Tibial nerve (tissue), 4 donors: Measurements from ENCODE around the gene ST14. TPM values are rescaled to one million over a fixed set of nuclear protein-coding genes. Genes with fewer than 3 reads are reported as not detected.

Experiments used
- DNase-seq, 2 donors: peaks; one replicate each; pipeline ENCODE4 v3.0.0-alpha.2; 2019; ENCODE audit warnings: low spot score in 2 of 2
- H3K27ac ChIP-seq, 4 donors: fragments of 200-600 bp; sonication (generic) in 3 of 4; one replicate each; pipeline ENCODE4 v1.5.1; 2017 to 2019; ENCODE audit warnings: mild to moderate bottlenecking in 1 of 4
- H3K27me3 ChIP-seq, 2 donors: fragments of 200-600 bp; sonication (generic) in 1 of 2; one replicate each; pipeline versions ENCODE4 v1.5.1 to v1.6.0; 2017 to 2019
- H3K36me3 ChIP-seq, 3 donors: fragments of 200-600 bp; sonication (generic); one replicate each; pipeline ENCODE4 v1.5.1; 2018 to 2019
- H3K4me1 ChIP-seq, 4 donors: fragments of 200-600 bp; sonication (generic) in 3 of 4; one replicate each; pipeline ENCODE4 v1.5.1; 2017 to 2019
- H3K4me3 ChIP-seq, 4 donors: fragments of 200-600 bp; sonication (generic) in 3 of 4; one replicate each; pipeline ENCODE4 v1.5.1; 2017 to 2019; ENCODE audit warnings: mild to moderate bottlenecking in 1 of 4, moderate library complexity in 1 of 4
- H3K9me3 ChIP-seq, 4 donors: fragments of 200-600 bp; sonication (generic) in 3 of 4; one replicate each; pipeline ENCODE4 v1.5.1; 2017 to 2019
- EP300 ChIP-seq, 2 donors: sonication (generic); formaldehyde crosslinking; IDR thresholded peaks; one replicate each; pipeline ENCODE4 v1.6.1; 2017; ENCODE audit warnings: antibody characterized with exemption in 2 of 2, mild to moderate bottlenecking in 1 of 2
- POLR2A ChIP-seq, 2 donors: fragments of 450-650 bp; IDR thresholded peaks; one replicate each; pipeline ENCODE4 v1.6.1; 2017; ENCODE audit warnings: antibody characterized with exemption in 2 of 2, mild to moderate bottlenecking in 2 of 2, moderate library complexity in 2 of 2
- WGBS, 2 donors: methylation state at CpG; one replicate each; pipeline ENCODE4 v1.1.5; 2018; 5-methylcytosine and 5-hydroxymethylcytosine counted together
- total RNA-seq, 4 donors: library from RNA; depleted of rRNA; stranded (reverse); fragments of >200 nt; gene quantifications; one replicate each; pipeline ENCODE4 v1.1.0, GENCODE V29; 2016
- TF ChIP-seq, protein P1 (sequence below), 5 experiments: fragments of 200-600 bp in 3 of 5; fragments of 450-650 bp in 2 of 5; sonication (generic) in 3 of 5; IDR thresholded peaks; one replicate each; pipeline ENCODE4 v1.5.1; 2016 to 2019; ENCODE audit warnings: antibody characterized with exemption in 5 of 5, mild to moderate bottlenecking in 3 of 5, moderate library complexity in 2 of 5

The ST14 gene
- total RNA-seq, 4 donors from 2014 or later = 1.5 to 10.8 (median 2.6) TPM

DNA sequence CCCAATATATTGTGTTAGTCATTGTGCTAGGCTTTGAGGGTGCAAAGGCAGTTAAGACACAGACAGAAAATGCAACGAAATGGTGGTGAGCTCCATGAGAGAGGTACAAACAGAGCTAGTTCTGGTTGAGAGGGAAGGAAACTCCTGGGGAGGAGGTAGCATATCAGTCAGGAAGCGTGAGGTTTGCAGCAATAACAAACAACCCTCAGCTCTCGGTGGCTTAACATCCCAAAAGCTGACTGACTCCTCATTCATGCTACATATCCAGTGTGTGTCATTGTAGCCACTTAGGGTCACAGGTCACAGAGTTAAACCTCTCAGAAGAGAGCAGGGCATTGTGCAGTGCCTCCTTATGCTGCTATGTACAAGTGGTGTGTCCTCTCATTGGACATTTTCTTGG, 1.7 kb upstream of the ST14 start:
- TF ChIP-seq POLR2A (IDR thresholded peaks at IDR 0.05) (no peak), EP300 (IDR thresholded peaks at IDR 0.05) (no peak)
- TF ChIP-seq, protein P1, sequence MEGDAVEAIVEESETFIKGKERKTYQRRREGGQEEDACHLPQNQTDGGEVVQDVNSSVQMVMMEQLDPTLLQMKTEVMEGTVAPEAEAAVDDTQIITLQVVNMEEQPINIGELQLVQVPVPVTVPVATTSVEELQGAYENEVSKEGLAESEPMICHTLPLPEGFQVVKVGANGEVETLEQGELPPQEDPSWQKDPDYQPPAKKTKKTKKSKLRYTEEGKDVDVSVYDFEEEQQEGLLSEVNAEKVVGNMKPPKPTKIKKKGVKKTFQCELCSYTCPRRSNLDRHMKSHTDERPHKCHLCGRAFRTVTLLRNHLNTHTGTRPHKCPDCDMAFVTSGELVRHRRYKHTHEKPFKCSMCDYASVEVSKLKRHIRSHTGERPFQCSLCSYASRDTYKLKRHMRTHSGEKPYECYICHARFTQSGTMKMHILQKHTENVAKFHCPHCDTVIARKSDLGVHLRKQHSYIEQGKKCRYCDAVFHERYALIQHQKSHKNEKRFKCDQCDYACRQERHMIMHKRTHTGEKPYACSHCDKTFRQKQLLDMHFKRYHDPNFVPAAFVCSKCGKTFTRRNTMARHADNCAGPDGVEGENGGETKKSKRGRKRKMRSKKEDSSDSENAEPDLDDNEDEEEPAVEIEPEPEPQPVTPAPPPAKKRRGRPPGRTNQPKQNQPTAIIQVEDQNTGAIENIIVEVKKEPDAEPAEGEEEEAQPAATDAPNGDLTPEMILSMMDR (IDR thresholded peaks at IDR 0.05) = no peak
- H3K27ac ChIP-seq = no peak overlapping the region
- H3K4me3 ChIP-seq = no peak overlapping the region
- no peak for DNase-seq
- peaks cover 0 to 34% of the 10 kb centered on the region in 2 donors for H3K27me3 ChIP-seq
- H3K9me3 ChIP-seq = no peaks in the 10 kb centered on the region
- peaks cover 0 to 14% (median 6%) of the 10 kb centered on the region in 4 donors for H3K4me1 ChIP-seq
- 69 to 82% methylated on average over 3 of the region's 3 CpGs for WGBS, 2 donors
- H3K36me3 ChIP-seq = no peaks in the 10 kb centered on the region

- no peak for DNase-seq
- TF ChIP-seq POLR2A (IDR thresholded peaks at IDR 0.05) (no peak), EP300 (IDR thresholded peaks at IDR 0.05) (no peak)
- TF ChIP-seq, protein P1 (IDR thresholded peaks at IDR 0.05) = no peak
- peaks cover 0 to 45% of the 10 kb centered on the region in 2 donors for H3K27me3 ChIP-seq
- peaks cover 0 to 14% (median 6%) of the 10 kb centered on the region in 4 donors for H3K4me1 ChIP-seq
- H3K36me3 ChIP-seq = no peaks in the 10 kb centered on the region
- peak overlapping the region in 2 of 4 donors; percentile 45 to 46 for H3K4me3 ChIP-seq
- WGBS, 2 donors = 82 to 83% methylated on average over 14 of the region's 14 CpGs
- H3K27ac ChIP-seq = no peak overlapping the region
- H3K9me3 ChIP-seq = no peaks in the 10 kb centered on the region
Observed at GRCh38 chr11:130159139-130159538, 443 bp upstream of the ST14 start.

- 52 to 53% methylated on average over 19 of the region's 19 CpGs for WGBS, 2 donors
- DNase-seq = no peak
- TF ChIP-seq, protein P1 (IDR thresholded peaks at IDR 0.05) = no peak
- TF ChIP-seq POLR2A (IDR thresholded peaks at IDR 0.05) = no peak
- no peak for TF ChIP-seq EP300 (IDR thresholded peaks at IDR 0.05)
- Histone ChIP-seq H3K27me3 (peaks cover 0 to 55% of the 10 kb centered on the region in 2 donors), H3K9me3 (no peaks in the 10 kb centered on the region), H3K36me3 (no peaks in the 10 kb centered on the region), H3K4me1 (peaks cover 0 to 14% (median 6%) of the 10 kb centered on the region in 4 donors), H3K4me3 (peak overlapping the region in 3 of 4 donors; percentile 22 to 46 (median 45)), H3K27ac (peak overlapping the region in 1 of 4 donors; percentile 73)
Observed at GRCh38 chr11:130160498-130161155, 1.0 kb downstream of the ST14 start.

- DNase-seq = no peak
- peak overlapping the region in 1 of 4 donors; percentile 46 for H3K4me3 ChIP-seq
- H3K36me3 ChIP-seq = no peaks in the 10 kb centered on the region
- H3K4me1 ChIP-seq = peaks cover 0 to 14% (median 6%) of the 10 kb centered on the region in 4 donors
- no peak for TF ChIP-seq EP300 (IDR thresholded peaks at IDR 0.05)
- TF ChIP-seq POLR2A (IDR thresholded peaks at IDR 0.05) = no peak
- TF ChIP-seq, protein P1 (IDR thresholded peaks at IDR 0.05) = no peak
- 60 to 66% methylated on average over 10 to 11 of the region's 11 CpGs for WGBS, 2 donors
- peaks cover 0 to 55% of the 10 kb centered on the region in 2 donors for H3K27me3 ChIP-seq
- H3K9me3 ChIP-seq = no peaks in the 10 kb centered on the region
- peak overlapping the region in 1 of 4 donors; percentile 73 for H3K27ac ChIP-seq
Observed at GRCh38 chr11:130161441-130162145, 2.0 kb downstream of the ST14 start.

- TF ChIP-seq, protein P1 (IDR thresholded peaks at IDR 0.05) = no peak
- TF ChIP-seq POLR2A (IDR thresholded peaks at IDR 0.05) = no peak
- no peak for TF ChIP-seq EP300 (IDR thresholded peaks at IDR 0.05)
- DNase-seq = no peak
- Histone ChIP-seq H3K9me3 (no peaks in the 10 kb centered on the region), H3K36me3 (no peaks in the 10 kb centered on the region), H3K27me3 (peaks cover 0 to 55% of the 10 kb centered on the region in 2 donors), H3K4me1 (peaks cover 0 to 14% (median 6%) of the 10 kb centered on the region in 4 donors), H3K27ac (peak overlapping the region in 1 of 4 donors; percentile 53), H3K4me3 (no peak overlapping the region)
- WGBS, 2 donors = 79 to 88% methylated on average over 5 of the region's 5 CpGs
Observed at GRCh38 chr11:130162733-130163132, 3.2 kb downstream of the ST14 start.
